GM10266 (cell line): ENCODE data around the gene ZDHHC17.

Source experiments
- DNase-seq: peaks from one replicate; pipeline ENCODE4 v3.0.0; 2012; ENCODE audit errors: extremely low spot score
- TF ChIP-seq, protein P1 (sequence below): IDR thresholded peaks from 2 replicates; pipeline ENCODE4 v1.5.1; 2012; ENCODE audit warnings: mild to moderate bottlenecking, low read depth; ENCODE audit not compliant: control insufficient read depth, insufficient read depth; ENCODE audit errors: missing control alignments

The ZDHHC17 gene

DNA sequence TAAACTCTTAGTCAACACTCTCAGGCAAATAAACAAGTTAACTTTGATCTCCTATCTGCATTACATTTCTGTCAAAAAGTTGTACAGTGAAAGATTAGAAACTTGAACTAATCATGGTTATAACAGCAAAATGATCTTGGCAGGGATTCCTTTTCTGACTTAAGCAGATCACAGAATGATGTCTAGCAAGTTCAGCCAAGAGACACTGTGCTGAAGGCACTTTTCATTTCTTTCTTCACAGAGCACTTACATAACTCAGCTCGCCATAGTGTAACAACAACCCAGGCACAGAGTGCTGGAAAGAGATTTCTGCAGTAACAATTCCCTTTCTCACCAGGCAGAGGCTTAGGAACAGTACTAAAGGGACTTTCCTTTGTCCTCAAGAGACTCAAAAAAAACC lies 134.5 kb downstream of the ZDHHC17 start:
- TF ChIP-seq, protein P1, sequence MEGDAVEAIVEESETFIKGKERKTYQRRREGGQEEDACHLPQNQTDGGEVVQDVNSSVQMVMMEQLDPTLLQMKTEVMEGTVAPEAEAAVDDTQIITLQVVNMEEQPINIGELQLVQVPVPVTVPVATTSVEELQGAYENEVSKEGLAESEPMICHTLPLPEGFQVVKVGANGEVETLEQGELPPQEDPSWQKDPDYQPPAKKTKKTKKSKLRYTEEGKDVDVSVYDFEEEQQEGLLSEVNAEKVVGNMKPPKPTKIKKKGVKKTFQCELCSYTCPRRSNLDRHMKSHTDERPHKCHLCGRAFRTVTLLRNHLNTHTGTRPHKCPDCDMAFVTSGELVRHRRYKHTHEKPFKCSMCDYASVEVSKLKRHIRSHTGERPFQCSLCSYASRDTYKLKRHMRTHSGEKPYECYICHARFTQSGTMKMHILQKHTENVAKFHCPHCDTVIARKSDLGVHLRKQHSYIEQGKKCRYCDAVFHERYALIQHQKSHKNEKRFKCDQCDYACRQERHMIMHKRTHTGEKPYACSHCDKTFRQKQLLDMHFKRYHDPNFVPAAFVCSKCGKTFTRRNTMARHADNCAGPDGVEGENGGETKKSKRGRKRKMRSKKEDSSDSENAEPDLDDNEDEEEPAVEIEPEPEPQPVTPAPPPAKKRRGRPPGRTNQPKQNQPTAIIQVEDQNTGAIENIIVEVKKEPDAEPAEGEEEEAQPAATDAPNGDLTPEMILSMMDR: no peak
- no peak for DNase-seq

DNA sequence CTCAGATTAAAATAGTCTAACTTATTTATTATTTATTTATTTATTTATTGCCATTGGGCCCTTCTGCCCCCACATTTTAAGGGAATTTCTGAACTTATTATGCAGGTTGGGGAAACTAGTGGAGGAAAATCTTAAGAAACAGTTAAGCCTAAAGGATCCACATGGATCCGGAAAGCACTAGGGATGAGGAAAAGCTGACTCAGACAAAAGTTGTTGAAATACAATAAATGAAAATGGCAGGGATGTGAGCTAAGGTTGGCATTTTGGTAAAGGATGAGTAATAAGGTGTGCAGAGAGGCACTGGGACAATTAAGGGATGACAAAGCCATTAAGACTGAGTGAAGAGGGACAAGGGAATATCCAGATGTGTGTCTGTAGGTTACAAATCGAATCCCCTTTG lies 135.6 kb downstream of the ZDHHC17 start:
- TF ChIP-seq, protein P1: no peak
- DNase-seq: no peak

DNA sequence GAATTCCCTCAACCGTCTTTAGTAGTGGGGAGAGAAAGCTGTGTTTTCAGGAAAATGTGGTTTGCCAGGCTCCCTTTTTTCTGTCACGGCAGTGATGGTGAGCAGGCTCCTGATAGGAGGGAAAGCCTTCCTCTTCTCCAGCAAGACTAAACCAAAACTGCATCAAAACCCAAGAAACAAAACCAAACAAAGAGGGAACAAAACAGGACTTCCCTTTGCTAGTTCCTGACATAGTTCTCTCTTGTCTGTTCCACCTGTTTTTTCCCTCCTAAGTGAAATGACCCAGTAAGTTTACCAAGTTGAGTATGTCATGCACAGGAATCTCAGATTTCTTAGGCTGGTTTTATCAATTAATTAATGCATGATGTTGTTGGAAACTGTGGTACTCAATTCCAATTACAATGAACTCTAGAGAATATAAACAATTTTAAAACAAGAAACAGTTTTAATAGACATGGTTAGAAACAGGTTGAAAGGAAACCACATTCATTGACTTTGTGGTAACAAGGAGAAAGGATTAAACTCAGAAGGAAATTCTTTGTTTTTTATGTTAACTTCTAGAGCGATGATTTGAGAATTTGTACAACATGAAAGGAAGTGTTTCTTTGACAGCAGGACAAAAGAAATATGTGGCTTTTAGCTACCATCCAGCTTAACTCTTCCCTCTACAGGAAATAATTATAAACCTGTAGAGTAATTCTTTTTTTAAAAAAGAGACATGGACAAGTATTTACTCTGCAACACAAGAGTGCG lies 137.9 kb downstream of the ZDHHC17 start:
- TF ChIP-seq, protein P1: no peak
- DNase-seq: no peak
